Measurements from ENCODE around the gene DNAJC13.
A peak's percentile ranks its signal among the peaks of the same experiment; 100 is the strongest.
"Not testable (repeated sequence)": the region's sequence is repeated elsewhere in the genome, so short reads cannot be mapped to it uniquely, and the experiment has no call there.

DNAJC13 gene, protein sequence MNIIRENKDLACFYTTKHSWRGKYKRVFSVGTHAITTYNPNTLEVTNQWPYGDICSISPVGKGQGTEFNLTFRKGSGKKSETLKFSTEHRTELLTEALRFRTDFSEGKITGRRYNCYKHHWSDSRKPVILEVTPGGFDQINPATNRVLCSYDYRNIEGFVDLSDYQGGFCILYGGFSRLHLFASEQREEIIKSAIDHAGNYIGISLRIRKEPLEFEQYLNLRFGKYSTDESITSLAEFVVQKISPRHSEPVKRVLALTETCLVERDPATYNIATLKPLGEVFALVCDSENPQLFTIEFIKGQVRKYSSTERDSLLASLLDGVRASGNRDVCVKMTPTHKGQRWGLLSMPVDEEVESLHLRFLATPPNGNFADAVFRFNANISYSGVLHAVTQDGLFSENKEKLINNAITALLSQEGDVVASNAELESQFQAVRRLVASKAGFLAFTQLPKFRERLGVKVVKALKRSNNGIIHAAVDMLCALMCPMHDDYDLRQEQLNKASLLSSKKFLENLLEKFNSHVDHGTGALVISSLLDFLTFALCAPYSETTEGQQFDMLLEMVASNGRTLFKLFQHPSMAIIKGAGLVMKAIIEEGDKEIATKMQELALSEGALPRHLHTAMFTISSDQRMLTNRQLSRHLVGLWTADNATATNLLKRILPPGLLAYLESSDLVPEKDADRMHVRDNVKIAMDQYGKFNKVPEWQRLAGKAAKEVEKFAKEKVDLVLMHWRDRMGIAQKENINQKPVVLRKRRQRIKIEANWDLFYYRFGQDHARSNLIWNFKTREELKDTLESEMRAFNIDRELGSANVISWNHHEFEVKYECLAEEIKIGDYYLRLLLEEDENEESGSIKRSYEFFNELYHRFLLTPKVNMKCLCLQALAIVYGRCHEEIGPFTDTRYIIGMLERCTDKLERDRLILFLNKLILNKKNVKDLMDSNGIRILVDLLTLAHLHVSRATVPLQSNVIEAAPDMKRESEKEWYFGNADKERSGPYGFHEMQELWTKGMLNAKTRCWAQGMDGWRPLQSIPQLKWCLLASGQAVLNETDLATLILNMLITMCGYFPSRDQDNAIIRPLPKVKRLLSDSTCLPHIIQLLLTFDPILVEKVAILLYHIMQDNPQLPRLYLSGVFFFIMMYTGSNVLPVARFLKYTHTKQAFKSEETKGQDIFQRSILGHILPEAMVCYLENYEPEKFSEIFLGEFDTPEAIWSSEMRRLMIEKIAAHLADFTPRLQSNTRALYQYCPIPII (N-terminal part only)

DNA sequence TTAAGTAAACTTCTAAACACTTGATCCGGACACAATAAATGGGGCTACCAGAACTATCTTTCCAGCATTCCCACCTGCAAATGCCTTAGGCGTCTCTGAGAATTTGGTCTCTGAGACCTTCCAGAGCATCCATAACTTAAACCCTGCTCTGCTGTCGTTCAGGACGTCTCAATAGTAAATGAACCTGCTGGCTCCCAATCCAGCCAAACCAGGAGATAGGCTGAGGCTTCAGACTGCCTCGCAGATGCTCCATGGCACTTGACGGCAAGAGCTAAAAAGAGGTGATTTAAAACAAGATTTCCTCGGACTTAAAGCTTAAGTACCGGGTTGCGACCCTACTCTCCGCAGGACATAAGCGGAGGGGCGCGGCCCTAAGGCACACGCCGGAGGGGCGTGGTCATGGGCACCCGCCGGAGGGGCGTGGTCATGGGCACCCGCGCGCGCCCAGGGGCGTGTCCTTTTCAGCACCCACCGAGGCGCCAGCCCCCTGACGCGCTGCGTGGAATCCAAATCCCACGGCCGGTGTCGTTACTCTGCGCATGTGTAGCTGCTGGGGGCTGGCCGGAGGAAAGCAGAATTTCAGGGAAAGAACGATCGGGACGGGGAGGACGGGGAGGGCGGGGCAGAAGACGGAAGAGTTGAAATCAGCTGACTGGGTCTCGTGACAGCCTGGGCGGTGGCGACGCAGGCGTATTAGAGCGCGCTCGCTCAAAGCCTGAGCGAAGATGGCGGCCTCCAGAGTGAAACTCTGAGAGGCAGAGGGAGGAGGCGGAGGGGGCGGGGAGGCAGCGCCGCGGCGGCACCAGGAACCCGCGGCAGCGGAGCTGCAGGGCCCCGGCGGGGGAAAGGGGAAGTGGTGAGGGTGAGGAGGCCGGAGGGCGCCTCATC, at the start of gene DNAJC13:
Gene DNAJC13 (plus strand): TSS at position 696 of the 888 bp plus-strand sequence. CDS start 17,049 bp downstream, outside the sequence.
- peak; percentile 91 for DNase-seq

DNA sequence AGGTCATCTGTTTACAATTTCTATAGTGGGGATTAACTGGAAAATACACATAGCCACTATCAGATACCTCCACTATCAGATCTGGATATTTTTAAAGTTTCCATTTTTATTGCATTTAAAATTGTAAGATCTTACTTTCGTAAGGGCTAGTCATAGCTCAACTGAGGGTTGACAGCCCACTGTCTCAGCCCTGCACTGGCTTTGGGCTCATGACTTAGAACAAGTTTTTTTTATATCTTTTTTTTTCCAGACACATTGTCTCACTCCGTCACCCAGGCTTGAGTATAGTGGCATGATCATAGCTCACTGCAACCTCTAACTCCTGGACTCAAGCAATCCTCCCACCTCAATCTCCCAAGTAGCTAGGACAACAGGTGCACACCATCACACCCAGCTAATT, 48.8 kb upstream of the DNAJC13 start:
- DNase-seq: no peak

DNA sequence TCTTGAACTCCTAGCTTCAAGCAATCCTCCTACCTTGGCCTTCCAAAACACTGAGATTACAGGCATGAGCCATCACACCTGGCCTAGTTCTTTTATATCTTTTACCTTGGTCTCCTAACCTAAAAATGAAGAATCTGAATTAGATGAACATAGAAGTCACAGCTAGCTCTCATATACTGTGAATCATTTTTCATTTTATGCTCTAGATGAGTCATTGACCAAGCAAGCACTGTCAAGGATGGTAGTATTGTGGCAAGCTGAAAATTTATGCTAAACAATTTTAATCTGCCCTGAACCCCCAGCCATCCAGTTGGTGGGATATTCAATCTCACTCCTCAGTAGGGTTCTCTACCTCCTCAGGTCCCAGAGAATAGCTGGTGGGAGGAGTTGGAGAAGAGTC, 48.3 kb upstream of the DNAJC13 start:
- DNase-seq: no peak

DNA sequence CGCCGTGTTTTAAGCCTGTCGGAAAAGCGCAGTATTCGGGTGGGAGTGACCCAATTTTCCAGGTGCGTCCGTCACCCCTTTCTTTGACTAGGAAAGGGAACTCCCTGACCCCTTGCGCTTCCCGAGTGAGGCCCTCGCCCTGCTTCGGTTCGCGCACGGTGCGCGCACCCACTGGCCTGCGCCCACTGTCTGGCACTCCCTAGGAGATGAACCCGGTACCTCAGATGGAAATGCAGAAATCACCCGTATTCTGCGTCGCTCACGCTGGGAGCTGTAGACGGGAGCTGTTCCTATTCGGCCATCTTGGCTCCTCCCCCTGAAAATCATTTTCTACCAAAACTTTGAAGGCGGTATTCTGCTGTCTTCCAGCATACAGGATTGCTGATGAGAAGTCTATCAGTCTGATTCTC, 40.4 kb upstream of the DNAJC13 start:
- not testable (repeated sequence) for DNase-seq

DNA sequence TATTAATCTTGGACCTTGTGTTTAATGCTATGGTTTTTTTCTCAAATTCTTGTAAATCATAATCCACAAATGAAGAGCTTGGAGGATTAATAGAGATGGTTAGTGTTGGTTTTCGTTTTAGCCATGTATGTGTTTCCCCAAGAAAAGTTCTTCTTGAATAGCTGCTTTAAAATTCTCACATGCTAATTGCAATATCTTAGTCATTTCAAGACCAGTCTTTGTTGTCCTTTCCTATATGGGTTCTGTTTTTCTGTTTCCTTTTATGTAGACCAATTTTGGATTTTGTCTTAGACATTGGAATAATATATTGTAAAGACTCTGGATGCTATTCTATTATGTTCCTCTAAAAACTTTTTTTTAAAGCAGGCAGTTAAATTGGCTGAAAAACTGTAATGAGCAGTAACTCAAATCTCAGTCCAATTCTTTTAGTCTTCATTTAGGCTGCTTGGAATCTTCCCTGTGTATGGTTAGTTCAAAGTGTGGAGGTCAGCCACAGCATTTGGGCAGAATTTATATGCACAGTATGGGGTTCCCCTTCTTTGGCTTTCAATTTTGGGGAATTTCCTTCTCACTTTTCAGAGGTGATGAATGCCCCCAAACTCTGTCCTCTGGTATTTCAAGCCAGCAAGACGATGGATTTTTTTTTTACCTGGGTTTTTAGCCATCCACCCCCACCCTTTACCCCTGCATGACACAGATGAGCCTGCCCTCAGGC, 39.1 kb upstream of the DNAJC13 start:
- no peak for DNase-seq

DNA sequence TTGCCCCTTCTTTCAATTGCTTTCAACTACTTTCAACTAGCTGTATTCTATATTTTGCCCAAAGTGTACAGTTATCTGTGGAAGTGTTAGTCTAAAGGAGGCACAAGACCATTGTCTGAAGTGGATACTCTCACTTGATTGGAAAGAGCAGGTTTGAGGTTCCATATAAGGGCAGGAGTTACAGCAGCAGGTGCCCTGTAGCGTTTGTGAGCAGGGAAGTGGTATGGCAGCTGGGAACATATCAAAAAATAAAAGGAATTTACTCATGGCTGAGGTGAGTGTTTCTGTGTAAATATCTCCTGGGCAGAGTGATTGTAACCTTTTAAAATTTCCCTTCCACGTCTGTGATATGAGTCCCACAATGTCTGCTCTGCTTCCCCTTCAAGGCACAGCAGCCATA, 38.5 kb upstream of the DNAJC13 start:
- no peak for DNase-seq

DNA sequence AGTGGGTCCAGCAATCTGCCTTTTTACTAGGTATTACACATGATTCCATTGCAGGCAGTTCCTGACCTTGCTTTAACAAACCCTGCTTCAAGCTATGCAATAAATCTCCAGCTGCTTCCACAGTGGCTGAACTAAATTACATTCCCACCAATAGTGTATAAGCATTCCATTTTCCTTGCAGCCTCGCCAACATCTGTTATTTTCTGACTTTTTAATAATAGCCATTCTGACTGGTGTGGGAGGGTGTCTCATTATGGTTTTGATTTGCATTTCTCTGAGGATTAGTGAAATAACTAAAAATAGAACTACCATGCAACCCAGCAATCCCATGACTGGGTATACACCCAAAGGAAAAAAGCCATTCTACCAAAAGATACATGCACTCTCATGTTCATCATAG, 36.4 kb upstream of the DNAJC13 start:
- no peak for DNase-seq

DNA sequence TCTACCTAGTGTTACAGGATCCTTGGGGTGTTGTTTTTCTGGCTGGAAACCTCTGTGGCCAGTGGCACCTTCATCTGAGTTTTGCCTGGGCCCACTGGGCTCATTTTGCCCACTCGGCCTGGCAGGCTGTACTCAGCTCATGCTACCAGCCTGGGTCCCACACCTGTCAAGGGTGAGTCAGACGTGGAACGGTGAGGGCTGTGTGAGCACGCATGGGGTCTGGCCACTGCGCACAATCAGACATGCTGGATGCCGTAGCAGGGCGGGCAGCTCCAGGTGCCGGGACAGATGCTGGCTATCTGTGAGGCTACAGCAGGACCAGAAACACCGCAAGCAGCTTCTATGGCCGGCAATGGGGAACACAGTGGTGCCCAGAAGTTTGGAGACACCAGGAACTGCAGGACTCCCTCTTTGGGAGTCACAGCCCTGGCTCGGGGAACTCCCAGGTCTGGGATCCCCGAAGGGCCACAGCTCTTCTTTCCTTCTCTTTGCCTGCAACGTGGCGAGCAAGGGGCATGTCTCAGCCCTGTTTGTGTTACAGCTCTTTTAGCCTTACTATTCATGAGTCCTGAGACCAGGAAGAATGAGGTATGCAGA, 35.9 kb upstream of the DNAJC13 start:
- no peak for DNase-seq

DNA sequence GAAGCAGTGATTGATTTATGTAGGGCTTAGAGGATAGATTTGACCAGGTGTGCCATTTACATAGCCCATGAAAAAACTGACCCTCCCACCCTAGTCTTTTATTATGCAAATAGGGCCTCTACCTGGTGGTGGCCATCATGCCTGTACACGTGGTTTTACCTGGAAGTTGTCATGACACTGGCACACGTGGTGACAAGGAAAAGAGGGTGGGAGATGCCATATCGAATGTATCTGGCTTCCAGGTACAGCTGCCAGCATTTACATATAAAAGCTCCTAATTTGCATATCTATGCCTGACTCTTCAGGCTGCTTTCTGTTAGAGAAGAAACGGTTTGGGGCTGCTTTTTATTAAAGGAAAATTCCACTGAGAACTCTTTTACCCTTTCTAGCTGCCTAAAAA, 35.0 kb upstream of the DNAJC13 start:
- DNase-seq: no peak

DNA sequence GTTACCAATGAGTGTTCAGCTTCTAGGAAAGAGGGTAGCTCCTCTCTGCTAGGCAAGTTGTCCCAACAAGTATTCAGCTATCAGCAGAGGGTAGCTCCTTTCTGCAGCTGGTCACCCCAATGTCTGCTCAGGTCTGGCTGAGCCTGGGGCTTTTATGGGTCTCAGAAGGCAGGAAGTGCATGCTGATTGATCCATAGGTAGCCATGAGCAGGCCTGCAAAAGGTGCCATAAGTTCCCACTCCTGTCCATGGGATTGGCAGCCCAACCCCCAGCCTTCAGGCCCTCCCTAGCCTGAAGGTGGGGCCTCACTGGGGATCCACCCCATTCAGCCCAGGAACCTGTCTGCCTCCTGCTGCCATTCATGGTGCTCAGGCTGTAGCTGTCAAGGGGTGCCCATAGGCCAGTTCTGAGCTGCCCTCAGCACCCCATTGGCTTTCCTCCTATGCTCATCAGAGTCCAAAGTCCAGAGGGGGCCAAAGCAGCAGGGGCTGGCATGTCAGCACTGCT, 34.6 kb upstream of the DNAJC13 start:
- DNase-seq: no peak

DNA sequence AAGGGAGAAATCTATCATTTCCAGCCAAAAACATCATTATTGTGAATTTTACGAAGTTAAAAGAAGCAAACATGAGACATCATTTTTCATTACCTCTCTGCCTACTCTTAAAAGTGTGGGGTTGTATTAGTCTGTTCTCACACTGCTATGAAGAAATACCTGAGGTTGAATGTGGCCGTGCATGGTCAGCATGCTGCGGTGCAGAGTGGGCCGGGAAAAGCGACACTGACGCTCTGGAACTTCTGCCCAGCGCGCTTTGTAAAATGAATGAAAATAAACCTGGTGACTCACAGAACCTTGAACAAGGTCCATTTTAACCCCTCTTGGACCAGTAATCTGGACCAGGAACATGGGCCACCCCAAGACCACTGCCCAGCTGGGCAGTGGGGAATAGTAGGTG, 31.0 kb upstream of the DNAJC13 start:
- no peak for DNase-seq

DNA sequence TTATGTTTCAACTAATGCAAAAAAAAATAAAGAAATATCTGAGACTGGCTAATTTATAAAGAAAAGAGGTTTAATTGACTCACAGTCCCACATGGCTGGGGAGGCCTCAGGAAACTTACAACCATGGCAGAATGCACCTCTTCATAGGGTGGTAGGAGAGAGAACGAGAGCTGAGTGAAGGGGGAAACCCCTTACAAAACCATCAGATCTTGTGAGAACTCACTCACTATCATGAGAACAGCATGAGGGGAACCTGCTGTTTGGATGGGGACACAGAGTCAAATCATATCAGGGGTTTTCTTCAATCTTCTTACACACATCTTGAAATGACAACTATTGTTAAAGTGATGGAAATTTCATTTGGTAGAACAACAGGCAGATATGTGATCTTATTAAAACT, 24.6 kb upstream of the DNAJC13 start:
- not testable (repeated sequence) for DNase-seq

DNA sequence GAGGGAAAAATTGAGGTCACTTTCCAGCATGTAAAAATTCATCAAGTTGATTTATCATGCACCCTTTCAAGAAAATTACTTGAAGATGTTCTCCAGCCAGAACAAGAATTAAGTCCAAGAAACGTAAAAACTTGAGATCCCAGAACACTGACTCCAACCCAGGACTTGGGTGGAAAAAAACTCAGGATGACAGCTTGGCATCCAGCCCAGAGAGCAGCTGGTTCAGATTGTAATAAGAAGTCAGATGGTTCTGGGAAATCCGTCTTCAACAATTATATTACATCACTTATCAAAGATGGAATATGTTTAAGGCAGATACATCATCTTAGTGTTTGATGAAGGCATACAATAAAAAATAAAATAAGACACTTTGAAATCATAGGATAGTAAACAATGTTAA, 23.0 kb upstream of the DNAJC13 start:
- no peak for DNase-seq

DNA sequence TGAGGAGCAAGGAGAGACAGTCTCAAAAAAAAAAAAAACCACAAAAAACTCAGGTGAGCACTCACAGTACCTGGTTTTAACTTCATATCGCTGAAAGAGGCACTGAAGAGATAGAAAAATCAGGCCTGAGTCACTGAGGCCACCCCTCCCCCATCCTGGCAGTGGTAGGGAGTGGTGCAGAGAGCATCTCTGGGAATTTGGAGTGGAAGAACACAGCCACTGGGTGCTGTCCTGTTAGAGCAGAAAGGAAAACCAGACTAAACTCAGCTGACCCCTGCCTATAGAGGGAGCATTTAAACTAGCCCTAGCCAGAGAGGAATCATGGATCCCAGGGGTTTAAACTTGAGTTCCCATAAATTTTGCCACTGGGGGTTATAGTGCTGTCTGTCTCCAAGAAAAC, 22.2 kb upstream of the DNAJC13 start:
- no peak for DNase-seq

DNA sequence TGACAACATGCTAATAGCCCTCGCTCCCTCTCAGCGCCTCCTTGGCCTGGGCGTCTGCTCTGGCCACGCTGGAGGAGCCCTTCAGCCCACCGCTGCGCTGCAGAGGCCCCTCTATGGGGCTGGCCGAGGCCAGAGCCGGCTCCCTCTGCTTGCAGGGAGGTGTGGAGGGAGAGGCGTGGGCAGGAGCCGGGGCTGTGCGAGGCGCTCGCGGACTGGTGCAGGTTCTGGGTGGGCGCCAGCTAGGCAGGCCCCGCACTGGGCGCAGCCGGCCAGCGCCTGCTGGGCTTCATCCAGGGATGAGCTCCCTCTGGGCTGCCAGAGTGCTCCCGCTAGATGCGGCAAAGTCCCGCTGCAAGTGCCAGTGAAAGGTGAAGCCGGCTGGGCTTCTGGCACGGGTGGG, 21.0 kb upstream of the DNAJC13 start:
- DNase-seq: no peak

DNA sequence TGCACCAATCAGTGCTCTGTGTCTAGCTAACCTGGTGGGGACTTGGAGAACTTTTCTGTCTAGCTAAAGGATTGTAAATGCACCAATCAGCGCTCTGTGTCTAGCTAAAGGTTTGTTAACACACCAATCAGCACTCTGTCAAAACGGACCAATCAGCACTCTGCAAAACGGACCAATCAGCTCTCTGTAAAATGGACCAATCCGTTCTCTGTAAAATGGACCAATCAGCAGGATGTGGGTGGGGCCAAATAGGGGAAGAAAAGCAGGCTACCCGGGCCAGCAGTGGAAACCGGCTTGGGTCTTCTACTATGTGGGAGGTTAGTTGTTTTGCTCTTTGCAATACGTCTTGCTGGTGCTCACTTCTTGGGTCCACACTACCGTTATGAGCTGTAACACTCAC, 20.5 kb upstream of the DNAJC13 start:
- DNase-seq: not testable (repeated sequence)

DNA sequence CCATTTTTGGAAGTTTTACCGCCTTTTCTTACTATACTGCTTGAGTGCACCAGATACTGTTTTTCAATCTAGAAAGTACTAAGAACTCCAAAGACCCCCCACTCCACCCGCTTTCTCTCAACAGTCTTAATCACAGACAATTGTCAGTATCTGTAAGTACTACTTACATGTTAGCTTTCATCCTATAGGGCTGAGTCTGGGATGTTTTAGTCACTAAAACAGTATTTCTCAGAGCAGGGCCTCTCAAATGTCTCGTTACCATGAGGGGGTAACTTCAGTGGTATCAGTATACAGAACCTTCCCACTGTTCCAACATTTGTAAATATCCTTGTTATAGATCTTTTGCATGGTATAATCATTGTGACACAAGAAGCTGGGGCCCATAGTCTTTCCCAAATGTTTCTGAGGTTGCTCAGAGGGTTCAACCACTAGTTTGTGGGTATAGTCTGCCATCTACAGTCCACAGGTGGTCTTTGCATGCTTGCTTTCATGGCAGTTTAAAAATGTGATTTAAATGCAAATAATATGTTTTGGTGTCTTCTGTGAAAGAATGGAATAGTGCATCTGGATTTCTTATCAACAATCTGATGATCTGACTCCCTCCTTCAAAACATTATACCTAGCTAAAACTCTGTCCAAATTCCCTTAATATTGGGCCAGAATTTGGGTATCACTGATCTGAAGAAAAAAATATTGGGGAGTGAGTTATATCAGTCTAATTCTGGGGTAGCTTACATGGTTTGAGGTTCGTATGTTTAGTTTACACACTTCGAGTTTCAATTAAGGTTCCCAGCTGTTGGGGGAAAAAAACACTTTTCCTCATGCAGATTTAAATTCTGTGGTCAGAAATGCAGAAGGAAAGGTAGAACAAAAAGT, 18.0 kb upstream of the DNAJC13 start:
- no peak for DNase-seq

DNA sequence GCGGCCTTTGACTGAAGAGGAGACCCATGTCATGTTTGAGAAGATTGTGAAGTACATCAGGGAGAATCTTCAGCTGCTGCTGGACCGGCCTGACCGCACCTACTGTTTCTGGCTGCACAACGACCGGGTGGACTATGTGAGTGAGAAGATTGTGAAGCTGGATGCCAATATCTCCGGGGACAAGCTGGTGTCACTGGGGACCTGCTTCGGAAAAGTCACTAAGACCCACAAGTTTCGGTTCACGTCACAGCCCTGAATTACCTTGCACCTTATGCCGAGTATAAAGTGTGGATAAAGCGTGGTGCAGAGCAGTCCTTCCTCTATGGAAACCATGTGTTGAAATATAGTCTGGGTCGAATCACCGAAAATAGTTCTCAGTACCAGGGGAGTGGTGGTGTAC, 16.0 kb upstream of the DNAJC13 start:
- no peak for DNase-seq

DNA sequence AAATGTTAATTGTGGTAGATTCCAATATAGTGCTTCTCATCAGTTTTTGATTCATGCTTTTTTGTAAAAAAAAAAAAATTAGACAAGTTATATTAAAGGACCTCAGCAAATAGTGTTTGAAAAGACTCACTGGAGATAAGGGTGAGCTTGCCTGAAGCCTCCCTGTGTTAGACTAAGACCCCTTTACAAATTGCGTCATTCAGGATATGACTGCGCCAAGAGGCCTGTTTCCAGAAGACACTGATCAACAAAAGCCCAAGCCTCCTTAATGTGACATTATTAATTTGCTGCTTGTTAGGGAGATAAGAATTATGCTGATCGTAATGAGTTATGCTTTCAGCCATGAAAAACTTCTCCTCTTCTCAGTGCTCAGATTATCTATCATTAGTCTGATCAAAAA, 13.0 kb upstream of the DNAJC13 start:
- DNase-seq: no peak

DNA sequence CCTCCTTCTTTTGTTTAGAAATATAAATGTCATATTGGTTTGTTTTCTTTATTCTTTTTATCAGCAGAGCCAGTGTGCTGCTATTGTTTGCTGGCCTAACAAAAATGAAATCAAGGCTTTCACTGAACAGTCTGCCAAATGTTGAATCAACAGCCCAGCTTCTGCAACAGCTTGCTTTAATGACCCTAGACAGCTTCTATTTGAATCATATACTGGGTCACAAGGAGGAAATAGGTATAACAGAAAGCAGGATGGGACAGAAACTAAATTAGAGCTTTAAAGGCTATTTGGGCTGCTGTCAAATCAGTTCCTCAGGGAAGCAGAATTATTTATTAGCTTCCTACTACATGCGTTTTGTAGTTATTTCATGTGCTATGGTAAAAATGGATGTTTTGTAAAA, 12.1 kb upstream of the DNAJC13 start:
- no peak for DNase-seq

Data from T1000 (cell line).